ENCODE data around the gene SPATS2L.
"Not testable (repeated sequence)": the region's sequence is repeated elsewhere in the genome, so short reads cannot be mapped to it uniquely, and the experiment has no call there.

Gene SPATS2L

DNA sequence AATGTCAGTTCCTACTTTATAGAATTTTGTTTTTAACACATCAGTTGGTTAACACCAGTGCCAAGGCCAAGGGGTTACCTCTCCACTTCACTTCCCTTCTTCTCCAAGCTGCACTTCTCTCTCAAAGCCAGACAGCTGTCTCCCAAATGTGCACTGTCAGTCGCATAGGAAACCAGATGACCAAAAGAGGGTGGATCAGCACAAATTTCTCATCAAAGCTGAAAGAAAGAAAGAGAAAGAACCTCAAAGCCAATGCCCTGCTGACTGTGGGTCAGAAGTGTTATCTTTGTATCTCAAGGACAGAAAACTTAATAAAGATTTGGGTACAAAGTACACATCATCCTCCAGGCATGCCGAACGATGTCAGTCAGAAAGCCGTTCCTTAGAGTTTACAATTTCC is 32.2 kb downstream of the SPATS2L start:
- no peaks in the 10 kb centered on the region for H3K9me3 ChIP-seq (ENCODE audit: control insufficient read depth in 2 of 2, low read length in 2 of 2)
- H3K4me1 ChIP-seq (ENCODE audit: control insufficient read depth, insufficient read depth, low read length), result peaks cover 24% of the 10 kb centered on the region
- H3K27me3 ChIP-seq (ENCODE audit: control insufficient read depth in 1 of 2, insufficient read depth in 2 of 2, low read length in 2 of 2), result no peaks in the 10 kb centered on the region
- no peak overlapping the region for H3K9ac ChIP-seq (ENCODE audit: low read length in 2 of 2)
- H3K36me3 ChIP-seq (ENCODE audit: control insufficient read depth in 2 of 2, insufficient read depth in 2 of 2, low read length in 2 of 2), result no peaks in the 10 kb centered on the region
- H3K4me3 ChIP-seq (ENCODE audit: low read length in 2 of 2), result no peak overlapping the region
- no peak overlapping the region for H3K27ac ChIP-seq (ENCODE audit: low read length)

DNA sequence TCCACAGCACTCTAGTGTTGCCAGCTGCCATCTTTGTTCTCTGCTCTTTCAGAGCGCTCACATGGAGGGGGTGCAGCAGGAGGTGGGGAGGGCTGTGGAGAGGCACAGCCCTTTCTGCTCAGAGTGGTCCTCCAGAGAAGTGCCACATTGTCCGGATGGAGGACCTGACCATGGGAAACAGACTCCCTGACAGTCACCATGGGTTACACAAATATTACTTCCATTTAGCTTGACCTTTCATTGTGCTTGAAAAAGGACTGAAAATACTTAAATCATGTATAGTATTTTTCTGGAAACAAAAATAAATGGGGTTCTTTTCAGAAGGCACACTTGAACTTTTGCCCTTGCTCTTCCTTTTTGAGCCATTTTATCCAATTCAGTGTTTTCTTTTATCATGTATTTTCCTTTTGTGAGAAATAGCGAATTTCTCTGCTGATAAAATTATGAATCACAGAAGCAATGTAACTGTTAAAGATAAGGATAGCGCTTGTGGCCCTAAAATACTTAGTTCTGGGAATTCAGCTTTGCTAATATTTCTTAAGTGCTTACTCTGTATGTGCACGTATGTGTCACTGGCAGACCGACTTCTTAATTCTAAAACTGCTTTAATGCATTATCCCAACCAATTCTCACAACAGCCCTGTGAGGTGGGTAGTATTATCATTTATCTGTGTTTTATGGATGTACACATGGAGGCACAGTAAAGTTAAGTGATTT is 34.2 kb downstream of the SPATS2L start:
- H3K4me1 ChIP-seq (ENCODE audit: control insufficient read depth, insufficient read depth, low read length), result peaks cover 21% of the 10 kb centered on the region
- H3K4me3 ChIP-seq (ENCODE audit: low read length in 2 of 2), result no peak overlapping the region
- H3K36me3 ChIP-seq (ENCODE audit: control insufficient read depth in 2 of 2, insufficient read depth in 2 of 2, low read length in 2 of 2), result no peaks in the 10 kb centered on the region
- H3K9ac ChIP-seq (ENCODE audit: low read length in 2 of 2), result no peak overlapping the region
- no peaks in the 10 kb centered on the region for H3K27me3 ChIP-seq (ENCODE audit: control insufficient read depth in 1 of 2, insufficient read depth in 2 of 2, low read length in 2 of 2)
- H3K27ac ChIP-seq (ENCODE audit: low read length), result no peak overlapping the region
- no peaks in the 10 kb centered on the region for H3K9me3 ChIP-seq (ENCODE audit: control insufficient read depth in 2 of 2, low read length in 2 of 2)

GRCh38 chr2:200341376-200341775 is 34.9 kb downstream of the SPATS2L start:
- H3K27me3 ChIP-seq (ENCODE audit: control insufficient read depth in 1 of 2, insufficient read depth in 2 of 2, low read length in 2 of 2), result no peaks in the 10 kb centered on the region
- H3K9me3 ChIP-seq (ENCODE audit: control insufficient read depth in 2 of 2, low read length in 2 of 2), result no peaks in the 10 kb centered on the region
- peaks cover 20% of the 10 kb centered on the region for H3K4me1 ChIP-seq (ENCODE audit: control insufficient read depth, insufficient read depth, low read length)
- H3K27ac ChIP-seq (ENCODE audit: low read length), result no peak overlapping the region
- H3K9ac ChIP-seq (ENCODE audit: low read length in 2 of 2), result no peak overlapping the region
- no peak overlapping the region for H3K4me3 ChIP-seq (ENCODE audit: low read length in 2 of 2)
- no peaks in the 10 kb centered on the region for H3K36me3 ChIP-seq (ENCODE audit: control insufficient read depth in 2 of 2, insufficient read depth in 2 of 2, low read length in 2 of 2)

- no peak overlapping the region for H3K4me3 ChIP-seq (ENCODE audit: low read length in 2 of 2)
- H3K9me3 ChIP-seq (ENCODE audit: control insufficient read depth in 2 of 2, low read length in 2 of 2), result no peaks in the 10 kb centered on the region
- H3K27ac ChIP-seq (ENCODE audit: low read length), result no peak overlapping the region
- no peak overlapping the region for H3K9ac ChIP-seq (ENCODE audit: low read length in 2 of 2)
- H3K36me3 ChIP-seq (ENCODE audit: control insufficient read depth in 2 of 2, insufficient read depth in 2 of 2, low read length in 2 of 2), result no peaks in the 10 kb centered on the region
- H3K4me1 ChIP-seq (ENCODE audit: control insufficient read depth, insufficient read depth, low read length), result peaks cover 18% of the 10 kb centered on the region
- no peaks in the 10 kb centered on the region for H3K27me3 ChIP-seq (ENCODE audit: control insufficient read depth in 1 of 2, insufficient read depth in 2 of 2, low read length in 2 of 2)
These were observed 35.7 kb downstream of the SPATS2L start for GRCh38 chr2:200342235-200342634.

DNA sequence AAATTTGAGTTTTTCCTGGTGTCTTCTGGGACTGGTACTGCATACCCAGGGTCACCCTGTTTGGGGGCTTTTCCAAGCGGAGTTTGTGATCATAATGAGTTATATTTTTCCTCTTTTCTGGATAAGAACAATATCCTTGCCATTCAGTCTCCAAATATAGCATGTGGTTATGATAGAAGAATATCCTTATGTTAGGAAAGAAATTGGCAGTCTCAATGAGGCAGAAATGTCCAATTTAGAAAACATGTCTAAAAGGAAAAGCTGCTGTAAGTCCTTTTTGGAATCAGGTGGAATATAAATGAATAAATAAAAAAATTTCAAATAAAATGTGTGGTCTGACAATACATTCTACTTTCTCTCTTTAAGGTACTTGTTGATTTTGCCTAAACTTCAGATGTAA is 36.2 kb downstream of the SPATS2L start:
- Histone ChIP-seq H3K27me3 (ENCODE audit: control insufficient read depth in 1 of 2, insufficient read depth in 2 of 2, low read length in 2 of 2) (no peaks in the 10 kb centered on the region), H3K27ac (ENCODE audit: low read length) (no peak overlapping the region), H3K4me3 (ENCODE audit: low read length in 2 of 2) (no peak overlapping the region), H3K9me3 (ENCODE audit: control insufficient read depth in 2 of 2, low read length in 2 of 2) (no peaks in the 10 kb centered on the region), H3K36me3 (ENCODE audit: control insufficient read depth in 2 of 2, insufficient read depth in 2 of 2, low read length in 2 of 2) (no peaks in the 10 kb centered on the region), H3K9ac (ENCODE audit: low read length in 2 of 2) (no peak overlapping the region), H3K4me1 (ENCODE audit: control insufficient read depth, insufficient read depth, low read length) (peaks cover 14% of the 10 kb centered on the region)

GRCh38 chr2:200344202-200344601 is 37.7 kb downstream of the SPATS2L start:
- H3K27ac ChIP-seq (ENCODE audit: low read length), result not testable (repeated sequence)
- peaks cover 11% of the 10 kb centered on the region for H3K4me1 ChIP-seq (ENCODE audit: control insufficient read depth, insufficient read depth, low read length)

GRCh38 chr2:200345975-200346374 is 39.5 kb downstream of the SPATS2L start:
- H3K9ac ChIP-seq (ENCODE audit: low read length in 2 of 2), result no peak overlapping the region
- H3K4me3 ChIP-seq (ENCODE audit: low read length in 2 of 2), result no peak overlapping the region
- H3K36me3 ChIP-seq (ENCODE audit: control insufficient read depth in 2 of 2, insufficient read depth in 2 of 2, low read length in 2 of 2), result peaks cover 0 to 3% of the 10 kb centered on the region in 2 donors
- no peaks in the 10 kb centered on the region for H3K27me3 ChIP-seq (ENCODE audit: control insufficient read depth in 1 of 2, insufficient read depth in 2 of 2, low read length in 2 of 2)
- H3K4me1 ChIP-seq (ENCODE audit: control insufficient read depth, insufficient read depth, low read length), result no peaks in the 10 kb centered on the region
- no peak overlapping the region for H3K27ac ChIP-seq (ENCODE audit: low read length)
- H3K9me3 ChIP-seq (ENCODE audit: control insufficient read depth in 2 of 2, low read length in 2 of 2), result no peaks in the 10 kb centered on the region

More at GRCh38 chr2:200344202-200344601, 37.7 kb downstream of the SPATS2L start:
- not testable (repeated sequence) for H3K4me3 ChIP-seq (ENCODE audit: low read length in 2 of 2); H3K9ac ChIP-seq (ENCODE audit: low read length in 2 of 2); H3K36me3 ChIP-seq (ENCODE audit: control insufficient read depth in 2 of 2, insufficient read depth in 2 of 2, low read length in 2 of 2); H3K9me3 ChIP-seq (ENCODE audit: control insufficient read depth in 2 of 2, low read length in 2 of 2); H3K27me3 ChIP-seq (ENCODE audit: control insufficient read depth in 1 of 2, insufficient read depth in 2 of 2, low read length in 2 of 2)

GRCh38 chr2:200347301-200347700 is 40.8 kb downstream of the SPATS2L start:
- Histone ChIP-seq H3K36me3 (ENCODE audit: control insufficient read depth in 2 of 2, insufficient read depth in 2 of 2, low read length in 2 of 2) (peaks cover 0 to 3% of the 10 kb centered on the region in 2 donors), H3K27ac (ENCODE audit: low read length) (no peak overlapping the region), H3K9me3 (ENCODE audit: control insufficient read depth in 2 of 2, low read length in 2 of 2) (no peaks in the 10 kb centered on the region), H3K9ac (ENCODE audit: low read length in 2 of 2) (no peak overlapping the region), H3K4me1 (ENCODE audit: control insufficient read depth, insufficient read depth, low read length) (peaks cover under 1% of the 10 kb centered on the region), H3K27me3 (ENCODE audit: control insufficient read depth in 1 of 2, insufficient read depth in 2 of 2, low read length in 2 of 2) (no peaks in the 10 kb centered on the region), H3K4me3 (ENCODE audit: low read length in 2 of 2) (no peak overlapping the region)

DNA sequence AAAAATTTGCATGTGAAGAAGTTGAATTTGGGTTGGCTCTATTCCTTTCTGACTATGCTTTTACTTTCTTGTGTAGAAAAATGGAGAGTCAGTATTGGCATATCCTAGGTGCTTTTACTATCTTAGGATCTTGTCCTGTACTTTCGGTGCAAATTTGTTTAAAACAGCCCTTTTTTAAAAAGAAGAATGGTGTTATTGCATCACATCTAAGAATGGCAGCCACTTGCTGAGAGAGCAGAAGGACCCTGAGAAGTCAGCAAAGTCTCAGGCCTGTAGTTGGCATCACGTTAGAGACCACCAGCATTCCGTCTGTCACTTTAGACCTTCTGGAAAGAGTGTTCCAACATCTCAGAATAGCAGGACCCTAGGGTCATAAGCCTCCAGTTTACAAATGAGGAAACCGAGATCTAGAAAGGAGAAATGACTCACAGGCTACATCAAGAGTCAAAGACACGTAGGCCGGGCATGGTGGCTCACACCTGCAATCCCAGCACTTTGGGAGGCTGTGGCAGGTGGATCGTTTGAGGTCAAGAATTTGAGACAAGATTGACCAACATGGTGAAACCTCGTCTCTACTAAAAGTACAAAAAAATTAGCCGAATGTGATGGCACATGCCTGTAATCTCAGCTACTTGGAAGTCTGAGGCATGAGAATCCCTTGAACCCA is 42.5 kb downstream of the SPATS2L start:
- H3K4me1 ChIP-seq (ENCODE audit: control insufficient read depth, insufficient read depth, low read length), result peaks cover 6% of the 10 kb centered on the region
- H3K27me3 ChIP-seq (ENCODE audit: control insufficient read depth in 1 of 2, insufficient read depth in 2 of 2, low read length in 2 of 2), result no peaks in the 10 kb centered on the region
- H3K9me3 ChIP-seq (ENCODE audit: control insufficient read depth in 2 of 2, low read length in 2 of 2), result no peaks in the 10 kb centered on the region
- H3K36me3 ChIP-seq (ENCODE audit: control insufficient read depth in 2 of 2, insufficient read depth in 2 of 2, low read length in 2 of 2), result peaks cover 0 to 3% of the 10 kb centered on the region in 2 donors
- H3K27ac ChIP-seq (ENCODE audit: low read length), result no peak overlapping the region
- no peak overlapping the region for H3K9ac ChIP-seq (ENCODE audit: low read length in 2 of 2)
- H3K4me3 ChIP-seq (ENCODE audit: low read length in 2 of 2), result no peak overlapping the region

GRCh38 chr2:200349868-200350267 is 43.4 kb downstream of the SPATS2L start:
- Histone ChIP-seq H3K4me1 (ENCODE audit: control insufficient read depth, insufficient read depth, low read length) (peaks cover 6% of the 10 kb centered on the region), H3K9me3 (ENCODE audit: control insufficient read depth in 2 of 2, low read length in 2 of 2) (no peaks in the 10 kb centered on the region), H3K4me3 (ENCODE audit: low read length in 2 of 2) (no peak overlapping the region), H3K36me3 (ENCODE audit: control insufficient read depth in 2 of 2, insufficient read depth in 2 of 2, low read length in 2 of 2) (peaks cover 0 to 3% of the 10 kb centered on the region in 2 donors), H3K27ac (ENCODE audit: low read length) (no peak overlapping the region), H3K27me3 (ENCODE audit: control insufficient read depth in 1 of 2, insufficient read depth in 2 of 2, low read length in 2 of 2) (no peaks in the 10 kb centered on the region), H3K9ac (ENCODE audit: low read length in 2 of 2) (no peak overlapping the region)

GRCh38 chr2:200350850-200351285 is 44.4 kb downstream of the SPATS2L start:
- Histone ChIP-seq H3K4me1 (ENCODE audit: control insufficient read depth, insufficient read depth, low read length) (peaks cover 6% of the 10 kb centered on the region), H3K27ac (ENCODE audit: low read length) (no peak overlapping the region), H3K36me3 (ENCODE audit: control insufficient read depth in 2 of 2, insufficient read depth in 2 of 2, low read length in 2 of 2) (peaks cover 0 to 3% of the 10 kb centered on the region in 2 donors), H3K9ac (ENCODE audit: low read length in 2 of 2) (no peak overlapping the region), H3K27me3 (ENCODE audit: control insufficient read depth in 1 of 2, insufficient read depth in 2 of 2, low read length in 2 of 2) (no peaks in the 10 kb centered on the region), H3K4me3 (ENCODE audit: low read length in 2 of 2) (no peak overlapping the region), H3K9me3 (ENCODE audit: control insufficient read depth in 2 of 2, low read length in 2 of 2) (no peaks in the 10 kb centered on the region)

Measured in stomach smooth muscle (tissue), 2 donors.